Measurements from ENCODE around the gene HILPDA.

The HILPDA gene

DNA sequence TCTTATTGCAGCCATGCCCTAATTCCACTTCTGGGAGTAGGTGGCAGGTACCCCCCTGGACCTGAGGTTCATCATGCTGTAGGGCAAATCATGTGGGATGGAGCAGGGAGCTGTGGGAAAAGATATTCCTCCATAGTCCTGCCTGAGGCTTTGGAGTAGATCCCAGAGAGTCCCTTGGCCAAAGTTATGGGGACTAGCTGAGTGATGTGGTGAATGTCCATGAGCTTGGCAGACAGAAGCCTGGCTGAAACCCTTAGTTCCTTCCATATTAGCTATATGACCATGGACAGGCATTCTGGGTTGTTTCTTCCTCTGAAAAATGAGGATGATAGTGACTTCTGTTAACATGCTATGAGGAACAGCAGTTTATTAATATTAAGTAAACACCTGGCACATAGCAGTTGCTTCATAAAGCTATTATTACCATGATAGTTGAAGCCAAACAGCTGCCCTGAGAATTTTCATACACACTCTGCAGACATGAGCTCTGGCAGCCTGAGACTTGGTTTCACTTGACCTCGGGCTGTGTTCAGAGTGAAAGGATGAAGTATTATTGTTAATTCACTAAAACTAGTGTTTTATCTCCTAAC is 30.9 kb upstream of the HILPDA start:
- no peak overlapping the region for H3K18ac ChIP-seq (ENCODE audit: low read depth in 1 of 2, low read length in 2 of 2)
- no peak overlapping the region for H3K4me3 ChIP-seq (ENCODE audit: insufficient read depth in 1 of 2, low read depth in 1 of 2, low read length in 2 of 2)
- peaks cover 5% of the 10 kb centered on the region in 2 experiments for H3K27me3 ChIP-seq (ENCODE audit: control insufficient read depth in 1 of 2, insufficient read depth in 1 of 2, low read length in 2 of 2)
- peaks cover 9% of the 10 kb centered on the region for H3K4me1 ChIP-seq (ENCODE audit: control insufficient read depth, insufficient read depth, low read depth, low read length)
- no peak overlapping the region for H2BK5ac ChIP-seq (ENCODE audit: low read depth, low read length, poor library complexity, severe bottlenecking)
- H2BK15ac ChIP-seq (ENCODE audit: low read depth, poor library complexity, severe bottlenecking): no peak overlapping the region
- H2AK5ac ChIP-seq (ENCODE audit: low read length, severe bottlenecking): no peak overlapping the region
- no peak overlapping the region for H2BK12ac ChIP-seq (ENCODE audit: low read length in 2 of 2)
- no peak overlapping the region for H3K9ac ChIP-seq (ENCODE audit: low read length)
- H3K36me3 ChIP-seq (ENCODE audit: control insufficient read depth in 1 of 2, insufficient read depth in 2 of 2, low read depth in 1 of 2, low read length in 2 of 2): no peaks in the 10 kb centered on the region
- no peak overlapping the region for H2BK120ac ChIP-seq (ENCODE audit: low read depth, low read length)
- no peaks in the 10 kb centered on the region for H3K79me1 ChIP-seq (replicated peaks; ENCODE audit: low read length, poor library complexity, severe bottlenecking)
- WGBS: no CpG with 5 or more reads among the region's 1 CpG
- no peak overlapping the region for H3K27ac ChIP-seq (ENCODE audit: low read length, poor library complexity, severe bottlenecking)
- no peak overlapping the region for H4K91ac ChIP-seq (ENCODE audit: low read length)
- H3K14ac ChIP-seq (ENCODE audit: low read length in 2 of 2): no peak overlapping the region
- no peak overlapping the region for H3K23ac ChIP-seq (ENCODE audit: low read length in 2 of 2)
- no peak overlapping the region for H3K4me2 ChIP-seq (ENCODE audit: low read length, poor library complexity, severe bottlenecking)
- no peak overlapping the region for H2AFZ ChIP-seq (ENCODE audit: low read depth, low read length)
- no peaks in the 10 kb centered on the region for H3K9me3 ChIP-seq (ENCODE audit: control insufficient read depth, low read length)
- no peak overlapping the region for H4K8ac ChIP-seq (ENCODE audit: low read length)
- DNase-seq: no peak
- H3K4ac ChIP-seq (ENCODE audit: low read depth in 1 of 2, low read length in 2 of 2): no peak overlapping the region

DNA sequence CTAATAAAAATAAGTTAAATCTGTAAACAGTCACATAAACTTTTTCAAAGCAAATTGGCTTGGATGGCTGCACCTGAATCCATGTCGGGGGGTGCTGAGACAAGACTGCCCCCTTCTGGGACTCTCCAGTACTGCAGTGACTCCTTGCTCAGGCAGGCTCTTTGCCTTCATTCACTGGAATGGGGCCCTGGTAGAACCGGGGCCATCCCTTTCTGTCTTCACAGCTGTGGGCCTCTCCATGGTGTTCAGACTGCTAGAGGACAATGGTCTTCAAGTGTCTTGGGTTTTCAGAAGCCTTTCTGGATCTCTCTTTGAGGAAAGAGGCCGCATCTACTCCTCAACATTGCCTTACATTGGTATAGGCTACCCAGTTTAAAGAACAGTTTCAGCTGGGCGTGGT is 29.8 kb upstream of the HILPDA start:
- Histone ChIP-seq H3K79me1 (replicated peaks; ENCODE audit: low read length, poor library complexity, severe bottlenecking) (no peaks in the 10 kb centered on the region), H3K4me2 (ENCODE audit: low read length, poor library complexity, severe bottlenecking) (no peak overlapping the region), H2BK120ac (ENCODE audit: low read depth, low read length) (no peak overlapping the region), H3K27ac (ENCODE audit: low read length, poor library complexity, severe bottlenecking) (no peak overlapping the region), H3K4me3 (ENCODE audit: insufficient read depth in 1 of 2, low read depth in 1 of 2, low read length in 2 of 2) (no peak overlapping the region), H3K36me3 (ENCODE audit: control insufficient read depth in 1 of 2, insufficient read depth in 2 of 2, low read depth in 1 of 2, low read length in 2 of 2) (no peaks in the 10 kb centered on the region), H3K9me3 (ENCODE audit: control insufficient read depth, low read length) (no peaks in the 10 kb centered on the region), H3K4ac (ENCODE audit: low read depth in 1 of 2, low read length in 2 of 2) (no peak overlapping the region), H2BK15ac (ENCODE audit: low read depth, poor library complexity, severe bottlenecking) (no peak overlapping the region), H2AK5ac (ENCODE audit: low read length, severe bottlenecking) (no peak overlapping the region), H2BK12ac (ENCODE audit: low read length in 2 of 2) (no peak overlapping the region), H4K91ac (ENCODE audit: low read length) (no peak overlapping the region), H3K27me3 (ENCODE audit: control insufficient read depth in 1 of 2, insufficient read depth in 1 of 2, low read length in 2 of 2) (peaks cover 5 to 11% of the 10 kb centered on the region in 2 experiments), H3K9ac (ENCODE audit: low read length) (no peak overlapping the region), H2BK5ac (ENCODE audit: low read depth, low read length, poor library complexity, severe bottlenecking) (no peak overlapping the region), H3K14ac (ENCODE audit: low read length in 2 of 2) (no peak overlapping the region), H4K8ac (ENCODE audit: low read length) (no peak overlapping the region), H3K23ac (ENCODE audit: low read length in 2 of 2) (no peak overlapping the region), H3K4me1 (ENCODE audit: control insufficient read depth, insufficient read depth, low read depth, low read length) (peaks cover 6% of the 10 kb centered on the region), H2AFZ (ENCODE audit: low read depth, low read length) (no peak overlapping the region), H3K18ac (ENCODE audit: low read depth in 1 of 2, low read length in 2 of 2) (no peak overlapping the region)
- peak; percentile 63 for DNase-seq
- 45% methylated on average over 4 of the region's 4 CpGs for WGBS

DNA sequence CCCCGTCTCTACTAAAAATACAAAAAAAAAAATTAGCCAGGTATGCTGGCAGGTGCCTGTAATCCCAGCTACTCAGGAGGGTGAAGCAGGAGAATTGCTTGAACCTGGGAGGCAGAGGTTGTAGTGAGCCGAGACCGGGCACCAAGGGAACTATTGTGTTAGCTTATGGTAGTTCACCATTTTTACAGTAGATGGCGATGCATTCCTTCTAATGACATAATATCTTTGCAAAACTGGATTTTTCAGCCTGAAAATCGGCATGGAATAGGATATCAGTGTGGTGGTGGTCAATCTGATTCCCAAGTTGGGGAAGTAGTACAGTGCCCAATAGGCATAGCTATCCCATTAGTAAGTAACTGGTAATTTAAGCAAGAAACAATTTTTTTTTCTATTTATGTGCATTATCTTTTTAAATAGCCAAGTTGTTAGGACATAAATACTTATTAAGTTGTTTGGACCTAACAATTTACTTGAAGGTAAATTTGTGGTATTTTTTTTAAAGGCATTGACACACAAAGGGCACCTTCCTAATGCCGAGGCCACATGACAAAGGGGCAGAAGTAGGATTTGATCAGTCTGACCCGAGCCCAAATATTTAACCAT is 28.3 kb upstream of the HILPDA start:
- no peak overlapping the region for H2BK12ac ChIP-seq (ENCODE audit: low read length in 2 of 2)

DNA sequence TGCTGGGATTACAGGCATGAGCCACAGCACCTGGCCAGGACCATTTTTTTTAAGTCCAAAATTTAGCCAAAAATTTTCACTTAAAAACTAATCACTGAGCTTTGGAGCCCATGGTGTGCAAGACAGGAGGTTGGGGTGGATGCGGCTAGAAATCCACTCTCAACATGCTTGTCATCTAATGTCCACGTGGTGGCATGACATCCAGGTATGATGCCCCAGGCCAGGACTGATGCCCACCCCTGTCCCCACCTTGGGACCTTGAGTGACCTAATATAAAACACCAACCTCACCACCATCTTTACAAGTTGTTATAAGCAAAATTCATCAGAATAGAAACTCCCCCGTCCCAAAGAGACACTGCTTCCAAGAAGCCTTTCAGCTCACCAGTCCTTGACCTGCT is 25.5 kb upstream of the HILPDA start:
- H3K14ac ChIP-seq (ENCODE audit: low read length in 2 of 2): no peak overlapping the region
- no peak overlapping the region for H3K23ac ChIP-seq (ENCODE audit: low read length in 2 of 2)
- H4K91ac ChIP-seq (ENCODE audit: low read length): no peak overlapping the region
- no peak overlapping the region for H3K9ac ChIP-seq (ENCODE audit: low read length)
- no peak overlapping the region for H3K27ac ChIP-seq (ENCODE audit: low read length, poor library complexity, severe bottlenecking)
- H3K27me3 ChIP-seq (ENCODE audit: control insufficient read depth in 1 of 2, insufficient read depth in 1 of 2, low read length in 2 of 2): peaks cover 0 to 11% of the 10 kb centered on the region in 2 experiments
- H3K9me3 ChIP-seq (ENCODE audit: control insufficient read depth, low read length): no peaks in the 10 kb centered on the region
- no peak for DNase-seq
- no peak overlapping the region for H2BK5ac ChIP-seq (ENCODE audit: low read depth, low read length, poor library complexity, severe bottlenecking)
- H2BK15ac ChIP-seq (ENCODE audit: low read depth, poor library complexity, severe bottlenecking): no peak overlapping the region
- H2AK5ac ChIP-seq (ENCODE audit: low read length, severe bottlenecking): no peak overlapping the region
- H3K18ac ChIP-seq (ENCODE audit: low read depth in 1 of 2, low read length in 2 of 2): no peak overlapping the region
- H3K4me2 ChIP-seq (ENCODE audit: low read length, poor library complexity, severe bottlenecking): no peak overlapping the region
- no peak overlapping the region for H4K8ac ChIP-seq (ENCODE audit: low read length)
- H3K4me3 ChIP-seq (ENCODE audit: insufficient read depth in 1 of 2, low read depth in 1 of 2, low read length in 2 of 2): no peak overlapping the region
- H3K79me1 ChIP-seq (replicated peaks; ENCODE audit: low read length, poor library complexity, severe bottlenecking): no peaks in the 10 kb centered on the region
- H2BK12ac ChIP-seq (ENCODE audit: low read length in 2 of 2): no peak overlapping the region
- H2BK120ac ChIP-seq (ENCODE audit: low read depth, low read length): no peak overlapping the region
- 92% methylated on average over 3 of the region's 3 CpGs for WGBS
- no peak overlapping the region for H2AFZ ChIP-seq (ENCODE audit: low read depth, low read length)
- peaks cover 5% of the 10 kb centered on the region for H3K4me1 ChIP-seq (ENCODE audit: control insufficient read depth, insufficient read depth, low read depth, low read length)
- no peak overlapping the region for H3K4ac ChIP-seq (ENCODE audit: low read depth in 1 of 2, low read length in 2 of 2)
- peaks cover 0 to 4% of the 10 kb centered on the region in 2 experiments for H3K36me3 ChIP-seq (ENCODE audit: control insufficient read depth in 1 of 2, insufficient read depth in 2 of 2, low read depth in 1 of 2, low read length in 2 of 2)

More for the DNA sequence above, 28.3 kb upstream of the HILPDA start:
- H2BK120ac ChIP-seq (ENCODE audit: low read depth, low read length): no peak overlapping the region
- H2AFZ ChIP-seq (ENCODE audit: low read depth, low read length): no peak overlapping the region
- H3K27ac ChIP-seq (ENCODE audit: low read length, poor library complexity, severe bottlenecking): no peak overlapping the region
- H3K36me3 ChIP-seq (ENCODE audit: control insufficient read depth in 1 of 2, insufficient read depth in 2 of 2, low read depth in 1 of 2, low read length in 2 of 2): peaks cover 0 to 4% of the 10 kb centered on the region in 2 experiments
- H3K4me3 ChIP-seq (ENCODE audit: insufficient read depth in 1 of 2, low read depth in 1 of 2, low read length in 2 of 2): no peak overlapping the region
- no peak overlapping the region for H4K91ac ChIP-seq (ENCODE audit: low read length)
- H2AK5ac ChIP-seq (ENCODE audit: low read length, severe bottlenecking): no peak overlapping the region
- peak overlapping the region; percentile 14 for H3K9ac ChIP-seq (ENCODE audit: low read length)
- peaks cover 5 to 11% of the 10 kb centered on the region in 2 experiments for H3K27me3 ChIP-seq (ENCODE audit: control insufficient read depth in 1 of 2, insufficient read depth in 1 of 2, low read length in 2 of 2)
- H2BK5ac ChIP-seq (ENCODE audit: low read depth, low read length, poor library complexity, severe bottlenecking): no peak overlapping the region
- 29% methylated on average over 5 of the region's 7 CpGs for WGBS
- H3K4me1 ChIP-seq (ENCODE audit: control insufficient read depth, insufficient read depth, low read depth, low read length): peaks cover 5% of the 10 kb centered on the region
- H3K14ac ChIP-seq (ENCODE audit: low read length in 2 of 2): no peak overlapping the region
- DNase-seq: peak; percentile 62
- no peak overlapping the region for H3K4ac ChIP-seq (ENCODE audit: low read depth in 1 of 2, low read length in 2 of 2)
- no peaks in the 10 kb centered on the region for H3K9me3 ChIP-seq (ENCODE audit: control insufficient read depth, low read length)
- no peak overlapping the region for H3K4me2 ChIP-seq (ENCODE audit: low read length, poor library complexity, severe bottlenecking)
- H2BK15ac ChIP-seq (ENCODE audit: low read depth, poor library complexity, severe bottlenecking): no peak overlapping the region
- no peak overlapping the region for H3K18ac ChIP-seq (ENCODE audit: low read depth in 1 of 2, low read length in 2 of 2)
- no peaks in the 10 kb centered on the region for H3K79me1 ChIP-seq (replicated peaks; ENCODE audit: low read length, poor library complexity, severe bottlenecking)
- H3K23ac ChIP-seq (ENCODE audit: low read length in 2 of 2): no peak overlapping the region
- no peak overlapping the region for H4K8ac ChIP-seq (ENCODE audit: low read length)
